Endometrial microvascular endothelial cells (primary cell): ENCODE data around the gene CNOT2. TPM values are rescaled to one million over a fixed set of nuclear protein-coding genes. Genes with fewer than 3 reads are reported as not detected.

Source experiments
- in situ Hi-C: cut with HindIII; loops from 2 replicates; pipeline ENCODE4 v1.10.0; 2017; ENCODE audit warnings: low sequenced_read_pairs, low pct_unique_long_range_greater_than_20kb; ENCODE audit errors: inconsistent ontology term
- total RNA-seq: library from RNA; depleted of rRNA; stranded (reverse); fragments of >200 nt; gene quantifications from one replicate; pipeline ENCODE4 v1.2.3, GENCODE V29; 2015; ENCODE audit errors: inconsistent ontology term

Gene CNOT2
- total RNA-seq, 1 donor from 2014 or later = 64.8 TPM

GRCh38 chr12:70393787-70394499 is 150.7 kb downstream of the CNOT2 start:
- in situ Hi-C loops = no loop called here

- in situ Hi-C loops = no loop called here
Measured at GRCh38 chr12:70398002-70398401, 154.8 kb downstream of the CNOT2 start.

- in situ Hi-C loops = no loop called here
Measured at GRCh38 chr12:70398862-70399261, 155.6 kb downstream of the CNOT2 start.

GRCh38 chr12:70399311-70399710 is 156.1 kb downstream of the CNOT2 start:
- in situ Hi-C loops = no loop called here

- in situ Hi-C loops = no loop called here
Measured at GRCh38 chr12:70400124-70400523, 156.9 kb downstream of the CNOT2 start.

GRCh38 chr12:70402597-70402996 is 159.4 kb downstream of the CNOT2 start:
- in situ Hi-C loops = no loop called here

- in situ Hi-C loops = no loop called here
Measured at GRCh38 chr12:70403826-70404225, 160.6 kb downstream of the CNOT2 start.

Other genes starting within 250 kb of the CNOT2 start
- gene KCNMB4, start 122.9 kb downstream of the CNOT2 start, total RNA-seq = not detected